Caco-2 (cell line): ENCODE measurements around the gene MICAL3. TPM values are rescaled to one million over a fixed set of nuclear protein-coding genes. Genes with fewer than 3 reads are reported as not detected.

Experiments used
- BruUV-seq: library from RNA; stranded (reverse); fragments of 400-500 nt; replicated peaks from 2 replicates; lab custom pipeline; 2021; lab: Mats Ljungman, UMichigan
- CTCF ChIA-PET: fragments of 300-600 bp; sonication (Branson Sonifier 250); formaldehyde crosslinking; loops from one replicate; lab custom pipeline; 2022; ENCODE audit warnings: antibody characterized with exemption; lab: Charles Lee
- POLR2A ChIA-PET: fragments of 300-600 bp; sonication (Branson Sonifier 250); formaldehyde crosslinking; loops from one replicate; lab custom pipeline; 2022; ENCODE audit warnings: antibody characterized with exemption; lab: Charles Lee
- DNase-seq, 2 experiments: peaks; one replicate each; pipeline versions ENCODE4 v3.0.0 to v3.0.0-alpha.2; 2020 to 2022
- H3K27me3 ChIP-seq: replicated peaks from 2 replicates; pipeline ENCODE4 v1.6.0; 2011; ENCODE audit warnings: low read length; ENCODE audit not compliant: control insufficient read depth, insufficient read depth
- H3K36me3 ChIP-seq: 2 replicates; pipeline ENCODE4 v1.5.1; 2011; ENCODE audit warnings: low read length; ENCODE audit not compliant: control insufficient read depth, insufficient read depth
- H3K4me1 ChIP-seq: fragments of 250-450 bp; sonication (Bioruptor Pico); 2 replicates; pipeline ENCODE4 v1.5.1; 2020; ENCODE audit warnings: mild to moderate bottlenecking
- H3K4me3 ChIP-seq: 2 replicates; pipeline ENCODE4 v1.5.1; 2011; ENCODE audit warnings: low read depth, mild to moderate bottlenecking, control low read depth, low read length
- H3K9me3 ChIP-seq: fragments of 250-450 bp; sonication (Bioruptor Pico); 2 replicates; pipeline ENCODE4 v1.5.1; 2020; ENCODE audit warnings: mild to moderate bottlenecking, moderate library complexity
- H3K27ac Mint-ChIP-seq: one replicate; pipeline ENCODE4 v1.8.0; 2022; ENCODE audit warnings: mixed read lengths; ENCODE audit not compliant: unreplicated experiment
- H3K27me3 Mint-ChIP-seq: one replicate; pipeline ENCODE4 v1.8.0; 2022; ENCODE audit warnings: mixed read lengths; ENCODE audit not compliant: insufficient read depth, unreplicated experiment
- H3K36me3 Mint-ChIP-seq: one replicate; pipeline ENCODE4 v1.8.0; 2022; ENCODE audit warnings: mild to moderate bottlenecking, mixed read lengths; ENCODE audit not compliant: insufficient read depth, unreplicated experiment
- H3K4me1 Mint-ChIP-seq: one replicate; pipeline ENCODE4 v1.8.0; 2022; ENCODE audit warnings: low read depth, mixed read lengths; ENCODE audit not compliant: unreplicated experiment
- H3K4me3 Mint-ChIP-seq: one replicate; pipeline ENCODE4 v1.8.0; 2022; ENCODE audit warnings: mild to moderate bottlenecking, moderate library complexity, mixed read lengths; ENCODE audit not compliant: unreplicated experiment
- H3K9me3 Mint-ChIP-seq: one replicate; pipeline ENCODE4 v1.8.0; 2022; ENCODE audit warnings: mixed read lengths; ENCODE audit not compliant: unreplicated experiment
- intact Hi-C: fragments of 100-400 bp; cut with micrococcal nuclease; formaldehyde crosslinking; loops from one replicate; pipeline ENCODE4 v1.10.0; 2022; ENCODE audit not compliant: unreplicated experiment
- total RNA-seq: library from RNA; stranded (reverse); gene quantifications from 2 replicates; pipeline ENCODE4 v1.2.3, GENCODE V29; 2022
- TF ChIP-seq, protein P1 (sequence below), 2 experiments: fragments of 200-600 bp in 1 of 2; IDR thresholded peaks; 1 replicate in 1 of 2; 2 replicates in 1 of 2; pipeline versions ENCODE4 v1.5.1 to v1.8.0; 2011 to 2022; ENCODE audit warnings: antibody characterized with exemption in 1 of 2, control low read depth in 1 of 2, inconsistent platforms in 1 of 2, low read depth in 1 of 2, low read length in 1 of 2, mild to moderate bottlenecking in 1 of 2, moderate library complexity in 1 of 2; ENCODE audit not compliant: insufficient read depth in 1 of 2, severe bottlenecking in 1 of 2, unreplicated experiment in 1 of 2

The MICAL3 gene
- total RNA-seq, 1 experiment from 2014 or later: 65.6 TPM

DNA sequence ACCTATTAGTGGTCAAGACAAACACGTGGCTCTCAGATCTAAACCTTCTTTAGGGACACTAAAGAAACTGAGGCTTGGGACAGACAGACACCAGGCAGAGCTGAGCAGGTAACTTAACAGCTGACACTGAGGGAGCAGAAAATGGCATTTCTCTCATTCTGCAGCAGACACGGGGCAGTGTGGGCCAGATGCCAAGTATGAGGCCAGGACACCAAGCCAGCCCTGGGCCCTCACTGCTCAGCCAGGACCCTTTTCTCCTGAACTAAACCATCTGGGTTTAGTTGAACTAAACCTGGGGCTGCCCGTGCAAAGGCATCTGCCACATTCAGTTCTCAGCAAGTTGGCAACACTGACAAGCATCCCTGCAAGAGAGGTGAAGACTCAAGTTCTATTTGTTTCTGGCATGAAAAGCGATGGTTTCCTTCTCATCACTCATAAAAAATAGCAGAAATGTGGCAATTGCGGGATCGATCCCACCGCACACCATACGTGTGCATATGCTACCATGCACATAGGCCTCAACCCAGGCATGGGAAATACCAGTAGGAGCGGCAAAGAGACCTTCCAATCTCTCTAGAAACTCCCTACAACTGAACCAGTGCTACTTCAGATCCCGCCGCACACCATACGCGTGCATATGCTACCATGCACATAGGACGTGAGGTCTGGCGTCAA is 150.0 kb downstream of the MICAL3 start:
- Histone ChIP-seq H3K4me3 (no peak overlapping the region), H3K4me1 (no peaks in the 10 kb centered on the region), H3K36me3 (peaks cover 2% of the 10 kb centered on the region; the same call in 1 of the 2 replicates), H3K27me3 (no peaks in the 10 kb centered on the region), H3K9me3 (no peaks in the 10 kb centered on the region)
- H3K4me3 Mint-ChIP-seq: no peak overlapping the region
- TF ChIP-seq, protein P1, sequence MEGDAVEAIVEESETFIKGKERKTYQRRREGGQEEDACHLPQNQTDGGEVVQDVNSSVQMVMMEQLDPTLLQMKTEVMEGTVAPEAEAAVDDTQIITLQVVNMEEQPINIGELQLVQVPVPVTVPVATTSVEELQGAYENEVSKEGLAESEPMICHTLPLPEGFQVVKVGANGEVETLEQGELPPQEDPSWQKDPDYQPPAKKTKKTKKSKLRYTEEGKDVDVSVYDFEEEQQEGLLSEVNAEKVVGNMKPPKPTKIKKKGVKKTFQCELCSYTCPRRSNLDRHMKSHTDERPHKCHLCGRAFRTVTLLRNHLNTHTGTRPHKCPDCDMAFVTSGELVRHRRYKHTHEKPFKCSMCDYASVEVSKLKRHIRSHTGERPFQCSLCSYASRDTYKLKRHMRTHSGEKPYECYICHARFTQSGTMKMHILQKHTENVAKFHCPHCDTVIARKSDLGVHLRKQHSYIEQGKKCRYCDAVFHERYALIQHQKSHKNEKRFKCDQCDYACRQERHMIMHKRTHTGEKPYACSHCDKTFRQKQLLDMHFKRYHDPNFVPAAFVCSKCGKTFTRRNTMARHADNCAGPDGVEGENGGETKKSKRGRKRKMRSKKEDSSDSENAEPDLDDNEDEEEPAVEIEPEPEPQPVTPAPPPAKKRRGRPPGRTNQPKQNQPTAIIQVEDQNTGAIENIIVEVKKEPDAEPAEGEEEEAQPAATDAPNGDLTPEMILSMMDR (IDR thresholded peaks at IDR 0.05; ENCODE audit: insufficient read depth in 1 of 2, low read depth in 1 of 2, low read length in 1 of 2, severe bottlenecking in 1 of 2, unreplicated experiment in 1 of 2): no peak
- ChIA-PET CTCF (no interaction called here), POLR2A (no interaction called here)
- no peaks in the 10 kb centered on the region for H3K9me3 Mint-ChIP-seq
- H3K4me1 Mint-ChIP-seq: peaks cover 11% of the 10 kb centered on the region
- no peak overlapping the region for H3K27ac Mint-ChIP-seq
- peaks cover 24% of the 10 kb centered on the region for H3K36me3 Mint-ChIP-seq
- DNase-seq: no peak
- no peaks in the 10 kb centered on the region for H3K27me3 Mint-ChIP-seq
- intact Hi-C loops: no loop called here
- no TSS peak for BruUV-seq

DNA sequence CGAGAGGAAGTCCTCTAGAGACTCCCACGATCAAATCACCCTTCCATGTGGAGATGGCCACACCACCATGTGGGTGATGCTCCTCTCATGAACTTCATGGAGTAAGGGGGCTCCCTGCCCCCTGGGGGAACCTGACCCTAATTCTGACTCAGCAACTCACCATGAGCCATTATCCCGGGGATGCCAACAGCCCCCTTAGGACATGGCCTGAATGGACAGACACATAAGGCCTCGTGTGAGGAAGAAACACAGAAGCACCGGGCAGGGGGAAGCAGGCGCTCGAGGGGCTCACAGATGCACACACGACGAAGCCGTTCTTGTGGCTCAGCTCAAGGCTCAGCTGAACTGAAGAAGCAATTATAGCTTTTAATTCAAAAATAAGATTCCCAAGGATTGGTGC is 150.6 kb downstream of the MICAL3 start:
- Histone ChIP-seq H3K4me1 (no peaks in the 10 kb centered on the region), H3K27me3 (no peaks in the 10 kb centered on the region), H3K9me3 (no peaks in the 10 kb centered on the region), H3K4me3 (no peak overlapping the region), H3K36me3 (peaks cover 2% of the 10 kb centered on the region; the same call in 1 of the 2 replicates)
- no peak for DNase-seq
- peaks cover 11% of the 10 kb centered on the region for H3K4me1 Mint-ChIP-seq
- no peak overlapping the region for H3K27ac Mint-ChIP-seq
- BruUV-seq: no TSS peak
- ChIA-PET POLR2A (no interaction called here), CTCF (no interaction called here)
- intact Hi-C loops: loop anchor here (2.0 kb wide), 1 partner anchor 23 kb away; no protein-coding TSS in a partner anchor
- H3K27me3 Mint-ChIP-seq: no peaks in the 10 kb centered on the region
- no peaks in the 10 kb centered on the region for H3K9me3 Mint-ChIP-seq
- TF ChIP-seq, protein P1 (IDR thresholded peaks at IDR 0.05; ENCODE audit: insufficient read depth in 1 of 2, low read depth in 1 of 2, low read length in 1 of 2, severe bottlenecking in 1 of 2, unreplicated experiment in 1 of 2): no peak
- H3K36me3 Mint-ChIP-seq: peaks cover 26% of the 10 kb centered on the region
- H3K4me3 Mint-ChIP-seq: no peak overlapping the region

DNA sequence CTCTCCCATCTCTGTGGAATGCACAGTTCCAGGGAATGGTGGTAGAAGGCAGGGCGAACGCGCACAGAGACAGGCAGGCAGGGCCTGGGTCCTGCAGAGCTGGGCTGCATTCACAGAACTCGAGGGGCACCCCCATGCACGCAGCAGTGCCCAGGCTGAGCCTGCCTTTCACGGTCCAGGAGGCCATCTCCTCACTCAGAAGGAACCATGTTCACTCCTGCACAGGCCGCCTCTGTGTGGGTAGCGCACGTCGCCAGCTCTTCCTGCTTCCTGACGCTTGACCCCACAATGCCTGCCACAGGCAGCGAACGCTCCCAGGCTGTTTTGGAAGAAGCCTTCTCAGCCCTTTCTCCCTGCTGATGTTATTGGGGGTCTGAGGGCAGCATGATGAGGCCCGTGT is 151.2 kb downstream of the MICAL3 start:
- no peak overlapping the region for H3K27ac Mint-ChIP-seq
- no peaks in the 10 kb centered on the region for H3K9me3 Mint-ChIP-seq
- BruUV-seq: no TSS peak
- DNase-seq: no peak
- H3K4me1 Mint-ChIP-seq: peaks cover 11% of the 10 kb centered on the region
- Histone ChIP-seq H3K4me1 (no peaks in the 10 kb centered on the region), H3K27me3 (no peaks in the 10 kb centered on the region), H3K4me3 (no peak overlapping the region), H3K36me3 (peaks cover 2% of the 10 kb centered on the region; the same call in 1 of the 2 replicates), H3K9me3 (no peaks in the 10 kb centered on the region)
- H3K27me3 Mint-ChIP-seq: no peaks in the 10 kb centered on the region
- H3K4me3 Mint-ChIP-seq: no peak overlapping the region
- ChIA-PET POLR2A (no interaction called here), CTCF (interaction anchor here (0.6 kb wide), 1 partner anchor 165 kb away, joined by 3 read pairs; no protein-coding TSS in a partner anchor)
- peaks cover 33% of the 10 kb centered on the region for H3K36me3 Mint-ChIP-seq
- intact Hi-C loops: loop anchor here (2.0 kb wide), 1 partner anchor 24 kb away; no protein-coding TSS in a partner anchor
- TF ChIP-seq, protein P1 (IDR thresholded peaks at IDR 0.05; ENCODE audit: insufficient read depth in 1 of 2, low read depth in 1 of 2, low read length in 1 of 2, severe bottlenecking in 1 of 2, unreplicated experiment in 1 of 2): no peak
